ACHN (cell line): ENCODE measurements around the gene LINGO1.

Experiments used
- DNase-seq: peaks from one replicate; pipeline ENCODE4 v3.0.0-alpha.2; 2015
- in situ Hi-C: cut with HindIII; loops from 2 replicates; pipeline ENCODE4 v1.10.0; 2017; ENCODE audit warnings: low sequenced_read_pairs, low pct_ligation_motif_present, low pct_unique_long_range_greater_than_20kb

Gene LINGO1

DNA sequence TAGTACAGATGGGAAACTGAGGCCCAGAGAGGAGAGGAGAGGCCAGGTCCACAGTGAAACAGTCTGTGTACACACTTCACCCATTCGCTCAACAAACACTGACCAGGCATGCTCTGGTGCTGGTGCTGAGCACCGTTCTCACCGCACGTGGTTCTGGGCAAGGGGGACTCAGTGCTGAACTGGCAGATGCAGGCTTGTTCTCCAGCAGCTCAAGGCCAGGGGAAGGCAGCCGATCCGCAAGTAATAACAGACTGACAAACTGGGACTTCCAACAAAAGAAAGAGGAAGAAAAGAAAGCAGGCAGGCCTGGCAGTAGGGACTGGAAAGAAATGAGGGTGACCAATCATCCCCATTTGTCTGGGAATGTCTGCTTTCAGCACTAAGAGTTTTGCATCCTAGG, 25.6 kb upstream of the LINGO1 start:
- DNase-seq, result no peak
- in situ Hi-C loops, result no loop called here

DNA sequence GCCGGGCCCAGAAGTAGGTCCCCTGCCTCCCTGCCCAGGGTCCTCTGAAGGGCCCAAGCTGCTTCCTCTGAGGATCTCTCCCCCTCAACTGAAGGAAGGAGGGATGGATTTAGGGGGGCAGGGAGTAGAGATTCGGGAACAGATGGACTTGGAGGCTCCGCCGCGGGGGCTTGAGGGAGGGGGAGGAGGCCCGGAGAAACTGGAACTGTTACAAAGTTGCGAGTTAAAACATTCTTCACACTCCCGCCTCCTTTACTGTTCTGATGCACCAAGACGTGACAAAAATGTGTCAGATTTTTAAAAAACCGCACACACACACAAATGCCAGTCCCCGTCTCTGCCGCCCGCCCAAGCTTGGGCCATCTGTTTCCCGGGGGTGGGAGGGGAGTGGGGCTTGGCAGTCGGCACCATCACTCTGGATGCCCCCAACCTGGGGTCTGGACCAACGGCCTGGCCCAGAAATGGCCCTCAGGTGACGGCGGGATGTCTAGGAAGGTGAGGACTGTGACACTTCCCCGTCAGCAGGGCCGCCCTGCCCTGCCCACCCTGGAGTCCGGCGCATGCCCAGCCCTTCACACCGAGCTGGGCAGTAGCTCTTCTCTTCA, 25.0 kb upstream of the LINGO1 start:
- DNase-seq, result no peak
- in situ Hi-C loops, result no loop called here

DNA sequence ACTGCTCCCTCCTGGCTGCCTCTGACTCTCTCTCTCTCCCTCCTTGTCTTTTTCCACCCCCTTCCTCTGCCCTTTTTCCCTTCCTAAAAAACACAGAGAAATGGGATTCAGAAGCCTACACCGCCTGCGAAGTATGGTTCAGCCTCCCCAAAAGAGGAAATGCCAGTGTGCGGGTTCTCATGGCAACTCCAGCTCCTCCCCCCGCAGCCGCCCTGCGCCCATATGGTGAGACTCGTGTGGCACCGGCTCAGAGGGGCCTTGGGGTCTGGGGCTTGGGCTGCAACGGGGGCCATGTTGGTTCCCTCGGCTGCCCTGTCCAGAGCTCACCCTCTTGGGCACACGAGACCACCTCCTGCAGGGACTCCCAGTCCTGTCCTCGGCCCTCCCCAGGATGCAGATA, 23.6 kb upstream of the LINGO1 start:
- in situ Hi-C loops, result no loop called here
- no peak for DNase-seq

DNA sequence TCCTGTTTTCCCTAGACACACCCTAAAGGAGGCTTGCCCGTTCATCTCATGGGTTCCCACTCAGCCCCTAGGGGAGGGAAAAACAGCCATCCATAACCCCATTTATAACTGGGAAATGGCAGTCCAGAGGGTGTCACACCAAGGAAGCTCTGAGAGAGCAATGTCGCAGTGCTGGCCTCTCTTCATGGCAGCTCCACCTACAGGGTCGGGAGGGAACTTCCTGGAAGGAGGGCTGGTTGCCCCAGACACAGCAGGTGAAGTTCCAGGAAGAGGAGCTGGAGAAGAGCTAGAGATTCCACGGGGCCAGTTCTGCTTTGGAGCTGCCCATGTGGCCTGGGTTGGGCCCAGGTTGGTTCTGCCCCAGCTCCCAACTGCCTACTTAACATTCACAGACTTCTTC, 22.3 kb upstream of the LINGO1 start:
- in situ Hi-C loops, result no loop called here
- peak; percentile 15 for DNase-seq

DNA sequence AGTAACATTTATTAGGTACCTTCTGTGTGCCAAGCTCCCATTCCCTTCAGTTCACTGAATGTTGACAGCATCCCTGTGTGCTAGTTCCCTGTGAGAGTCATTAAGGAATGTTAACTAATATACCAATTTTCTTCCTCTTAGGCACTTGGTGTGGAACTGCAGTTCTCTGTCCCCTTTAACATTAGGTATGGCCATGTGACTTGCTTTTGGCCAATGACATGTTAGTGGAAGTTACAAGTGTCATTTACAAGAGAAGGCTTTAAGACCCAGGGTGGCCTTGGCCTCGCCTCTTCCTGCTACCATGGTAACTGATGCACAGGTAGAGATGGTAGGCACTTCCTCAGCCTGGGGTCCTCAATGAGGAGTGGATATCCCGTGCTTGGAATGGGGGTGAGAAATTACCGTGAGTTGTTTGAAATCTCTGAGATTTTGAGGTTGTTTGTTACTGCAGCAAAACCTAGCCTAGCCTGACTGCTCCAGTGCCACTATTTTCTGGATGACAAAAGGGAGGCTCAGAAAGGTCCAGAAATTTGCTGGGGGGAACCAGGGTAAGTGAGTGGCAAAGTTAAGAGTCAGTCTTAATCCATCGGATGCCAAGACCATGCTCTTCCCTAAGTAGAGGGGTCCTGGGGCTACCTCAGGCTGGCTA, 21.2 kb upstream of the LINGO1 start:
- in situ Hi-C loops, result no loop called here
- no peak for DNase-seq

DNA sequence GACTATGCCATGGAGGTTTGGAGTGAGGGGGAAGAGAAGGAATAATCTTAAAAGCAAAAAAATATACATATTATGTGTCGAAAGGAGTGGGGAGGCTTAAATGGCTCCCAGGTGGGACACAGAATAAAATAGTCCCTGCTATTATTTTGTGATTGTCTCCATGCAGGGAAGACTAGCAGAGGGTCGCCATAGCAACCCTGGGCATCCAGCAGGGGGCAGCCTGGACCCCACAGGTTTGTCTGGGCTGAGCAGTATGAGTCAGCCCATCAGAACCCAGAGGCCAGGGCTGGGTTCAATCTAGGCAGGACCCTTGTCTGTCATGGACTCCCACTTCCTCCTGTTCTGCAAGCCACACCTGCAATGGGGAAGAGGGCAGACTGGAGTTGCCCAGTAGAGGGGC, 17.6 kb upstream of the LINGO1 start:
- peak; percentile 27 for DNase-seq
- in situ Hi-C loops, result no loop called here

DNA sequence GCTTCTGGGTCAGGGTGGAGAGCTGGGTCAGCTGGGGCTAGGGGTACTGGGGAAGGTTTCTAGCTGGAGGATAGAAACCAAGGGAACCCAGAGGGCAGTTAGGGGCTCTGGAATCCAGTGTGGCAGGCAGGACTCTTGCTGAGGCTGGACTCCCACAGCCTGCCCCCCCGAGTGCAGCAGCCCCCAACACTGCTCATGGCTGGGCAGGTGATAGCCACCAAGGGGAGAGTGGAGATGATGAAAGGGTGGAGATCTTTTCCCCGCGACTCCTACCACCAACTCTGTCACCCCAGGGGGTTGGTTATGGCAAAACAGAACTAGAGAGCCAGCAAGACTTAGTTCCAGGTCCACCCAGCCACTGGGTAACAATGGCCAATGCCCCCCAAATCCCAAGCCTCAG, 16.9 kb upstream of the LINGO1 start:
- no peak for DNase-seq
- in situ Hi-C loops, result no loop called here

DNA sequence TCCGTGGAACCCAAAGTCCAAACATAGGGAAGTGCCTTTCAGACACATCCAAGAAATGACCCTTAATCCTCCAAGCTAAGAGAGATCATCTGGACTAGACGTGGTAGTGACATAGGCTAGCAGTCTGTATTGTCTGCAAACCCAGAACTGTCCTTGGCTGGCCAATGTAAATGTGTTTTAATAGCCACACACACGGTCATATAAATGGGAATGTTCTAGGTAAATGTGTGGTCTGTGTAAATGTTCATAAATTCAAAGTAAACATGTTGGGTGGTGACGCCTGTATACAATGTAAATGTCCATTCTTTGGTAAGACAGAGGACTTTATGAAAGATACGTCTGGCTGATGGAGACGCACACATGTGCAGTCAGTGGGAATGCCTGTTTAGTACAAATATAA, 16.3 kb upstream of the LINGO1 start:
- in situ Hi-C loops, result no loop called here
- no peak for DNase-seq

DNA sequence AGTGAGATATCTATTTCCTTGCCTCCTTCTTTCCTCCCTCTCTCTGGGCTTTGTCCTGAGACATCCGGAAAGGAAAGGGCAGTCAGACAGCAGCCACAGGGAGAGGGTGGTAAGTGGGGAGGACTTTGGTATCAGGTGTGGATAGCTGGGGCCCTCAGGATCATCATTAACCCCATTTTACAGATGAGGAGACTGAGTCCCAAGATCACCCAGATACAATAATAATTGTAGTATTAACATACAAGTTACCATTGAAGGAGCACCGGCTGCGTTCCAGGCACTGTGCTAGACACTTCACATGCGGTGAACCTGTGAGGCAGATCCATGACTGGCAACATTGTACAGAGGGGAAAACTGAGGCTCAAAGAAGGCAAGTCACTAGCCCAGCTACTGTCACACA, 15.2 kb upstream of the LINGO1 start:
- in situ Hi-C loops, result no loop called here
- DNase-seq, result no peak

DNA sequence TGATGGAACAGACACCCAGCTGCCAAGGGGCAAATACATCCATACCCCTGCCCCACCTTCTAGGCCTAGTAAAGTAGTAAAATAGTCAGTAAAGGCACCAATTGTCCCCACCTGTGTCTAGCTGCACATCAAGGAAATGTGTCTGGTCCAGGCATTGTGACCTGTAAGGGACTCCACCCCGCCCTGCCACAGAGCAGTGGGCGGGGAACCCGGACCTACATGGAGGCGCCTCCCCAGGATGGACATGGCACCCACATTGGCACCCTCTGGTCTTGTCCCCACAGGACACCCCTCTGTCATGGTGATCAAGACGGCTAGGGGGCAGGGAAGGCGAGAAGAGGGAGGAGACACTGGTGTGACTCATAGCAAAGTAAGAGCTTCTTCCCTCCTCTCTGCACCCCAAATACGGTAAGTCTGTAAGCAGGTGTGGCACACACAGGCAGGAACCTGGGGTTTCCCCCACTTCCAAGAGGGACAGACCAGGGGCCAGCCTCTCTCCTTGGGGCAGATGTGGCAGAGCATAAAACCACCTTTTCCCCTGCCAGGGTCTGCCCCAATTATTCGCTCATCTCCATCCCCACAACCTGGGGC, 13.5 kb upstream of the LINGO1 start:
- DNase-seq, result no peak
- in situ Hi-C loops, result no loop called here

DNA sequence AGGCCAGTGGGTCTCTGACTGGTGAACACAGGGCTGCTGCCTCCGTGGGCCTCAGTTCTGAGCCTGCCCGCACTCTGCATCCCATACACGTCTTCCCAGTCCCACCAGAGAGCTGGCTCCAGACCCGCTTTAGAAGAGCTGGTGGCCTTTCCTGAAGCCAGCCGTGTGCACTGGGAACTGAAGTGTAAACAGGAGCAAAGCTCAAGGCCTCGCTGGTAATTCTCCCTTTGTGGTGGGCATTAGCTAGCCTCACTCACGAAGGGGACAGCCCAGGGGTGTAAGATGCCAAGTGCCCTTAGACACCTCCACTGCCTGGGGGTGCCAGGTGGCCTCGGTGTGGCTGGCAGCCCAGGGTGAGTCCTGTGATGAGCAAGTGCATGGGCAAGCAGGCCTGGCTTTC, 12.9 kb upstream of the LINGO1 start:
- no peak for DNase-seq
- in situ Hi-C loops, result no loop called here

DNA sequence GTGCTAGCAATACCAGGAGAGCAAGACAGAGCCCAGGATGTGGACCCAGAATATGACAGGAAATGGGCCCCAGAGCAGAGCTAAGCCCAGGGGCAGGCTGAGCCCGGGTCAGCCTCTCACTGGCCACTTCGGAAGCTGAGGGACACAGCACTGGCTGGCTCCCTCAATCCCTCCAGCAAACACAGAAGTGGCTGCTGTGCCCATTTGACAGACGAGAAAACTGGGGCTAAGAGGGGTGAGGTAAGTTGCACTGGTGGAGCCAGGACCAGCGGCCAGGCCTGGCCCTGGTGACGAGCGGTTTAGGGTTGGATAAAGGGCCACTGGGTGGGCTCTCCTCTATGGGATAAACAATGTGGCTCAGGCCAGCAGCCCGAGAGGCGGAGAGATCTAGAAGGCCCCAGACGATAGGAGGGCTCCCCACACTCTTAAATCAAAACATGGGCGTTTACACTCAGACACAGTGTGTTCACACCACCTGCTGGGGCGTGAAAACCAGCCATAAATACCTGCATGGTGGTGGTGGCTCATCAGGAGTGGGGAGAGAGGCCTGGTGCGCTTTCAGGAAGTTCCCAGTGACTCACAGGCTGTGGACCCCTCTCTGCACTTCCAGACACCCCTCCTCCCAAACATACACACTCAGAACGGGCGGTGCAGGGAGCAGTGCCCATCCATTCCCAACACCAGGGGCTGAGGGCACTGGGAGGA, 12.0 kb upstream of the LINGO1 start:
- DNase-seq, result no peak
- in situ Hi-C loops, result no loop called here

DNA sequence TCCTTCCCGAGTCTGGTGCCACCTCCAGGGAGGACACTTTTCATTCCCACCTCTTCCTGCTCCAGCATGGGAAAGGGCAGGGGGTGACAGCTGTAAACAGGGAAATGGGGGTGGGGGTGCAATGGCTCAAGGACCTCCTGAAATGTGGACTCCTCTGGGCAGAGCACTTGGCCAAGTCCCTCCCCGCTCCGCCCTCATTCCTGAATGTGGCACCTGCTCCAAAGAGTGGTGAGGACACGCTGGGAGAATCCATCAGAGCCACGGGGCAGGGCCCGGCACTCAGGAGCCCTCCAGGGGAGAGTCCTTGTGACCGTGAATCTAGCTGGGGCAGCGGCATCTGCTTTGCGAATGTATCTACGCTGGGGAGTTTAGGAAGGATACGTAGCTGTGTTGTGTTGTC, 11.1 kb upstream of the LINGO1 start:
- no peak for DNase-seq
- in situ Hi-C loops, result no loop called here

DNA sequence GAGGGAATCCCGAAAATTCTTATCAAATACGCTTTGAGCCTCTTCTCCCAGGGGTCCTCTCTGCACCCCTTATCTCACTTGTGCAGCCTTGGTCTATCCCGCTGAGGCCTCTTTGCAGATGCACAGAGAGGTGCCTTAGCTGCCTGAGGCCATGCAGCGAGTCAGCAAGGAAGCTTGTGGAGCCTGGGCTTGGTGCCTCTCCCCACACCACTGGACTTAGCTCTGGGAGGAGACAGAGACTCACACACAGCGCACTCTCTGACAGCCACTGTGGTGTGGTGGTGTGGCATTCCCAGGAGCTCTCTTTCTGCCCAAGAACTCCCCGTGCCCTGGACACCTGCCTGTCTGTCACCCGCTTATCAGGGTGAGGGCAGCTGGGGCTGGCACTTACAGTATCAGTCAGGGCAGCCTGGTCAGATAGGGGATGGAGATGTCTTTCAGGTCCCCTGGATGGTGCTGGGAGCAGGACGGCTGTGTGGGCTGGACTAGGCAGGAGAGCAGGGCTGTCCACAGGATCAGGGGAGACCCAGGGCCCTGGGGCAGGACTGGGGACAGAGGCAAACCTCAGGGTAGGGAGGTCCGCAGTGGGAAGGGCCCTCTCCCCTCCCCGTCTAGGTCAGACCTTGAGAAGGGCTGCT, 10.2 kb upstream of the LINGO1 start:
- no peak for DNase-seq
- in situ Hi-C loops, result no loop called here

DNA sequence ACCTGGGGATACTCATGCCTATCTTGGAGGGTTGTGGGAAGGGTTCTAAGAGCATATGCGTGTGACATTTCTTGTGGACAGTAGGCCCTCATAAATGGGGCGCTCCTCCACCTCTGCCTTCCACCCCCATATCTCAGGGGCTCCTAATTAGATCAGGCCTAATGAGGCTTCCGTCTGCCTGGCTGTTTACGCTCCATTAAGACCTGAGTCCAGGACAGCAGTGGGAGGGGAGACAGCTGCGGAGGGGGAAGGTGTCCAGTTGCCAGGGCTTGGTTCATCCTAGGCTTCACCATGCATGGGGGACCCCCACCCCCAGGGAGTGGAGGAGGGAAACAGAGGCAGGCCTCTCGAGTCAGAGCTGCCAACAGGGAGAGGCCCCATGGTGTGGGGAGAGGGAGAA, 9.3 kb upstream of the LINGO1 start:
- in situ Hi-C loops, result no loop called here
- DNase-seq, result no peak

DNA sequence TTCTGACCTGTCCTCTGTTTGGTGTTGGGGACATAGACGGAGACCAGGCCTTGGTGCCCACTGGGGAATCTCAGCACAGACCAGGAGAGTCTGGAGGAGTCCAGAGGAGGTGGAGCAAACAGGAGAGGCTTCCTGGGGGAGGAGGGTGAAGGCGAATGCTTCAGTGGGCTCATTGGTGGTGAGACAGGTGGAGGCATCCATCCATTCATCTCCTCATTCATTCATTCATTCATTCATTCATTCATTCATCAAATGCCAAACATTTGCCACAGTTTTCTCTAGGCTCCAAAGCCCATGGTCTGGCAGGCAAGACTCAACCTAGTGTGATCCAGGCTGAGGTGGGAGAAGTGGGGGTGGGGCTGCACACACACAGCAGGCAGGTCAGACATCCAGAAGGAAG, 7.9 kb upstream of the LINGO1 start:
- in situ Hi-C loops, result no loop called here
- no peak for DNase-seq

DNA sequence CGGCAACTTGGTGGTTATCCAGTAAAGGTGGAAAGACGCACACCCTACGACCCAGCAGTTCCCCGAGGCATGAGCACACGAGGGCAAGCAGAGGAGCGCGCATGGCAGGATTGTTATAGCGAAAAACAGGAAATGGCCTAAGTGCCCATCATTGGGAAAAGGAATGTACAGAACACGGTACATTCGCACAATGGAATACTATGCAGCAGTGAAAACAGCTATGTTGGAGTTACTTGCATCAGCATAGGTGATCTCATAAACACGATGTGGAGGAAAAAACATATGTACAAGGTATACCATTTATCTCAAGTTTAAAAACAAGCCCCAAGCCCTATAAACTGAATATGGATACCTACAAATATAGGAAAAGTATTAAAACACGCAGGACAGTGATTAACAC, 6.7 kb upstream of the LINGO1 start:
- in situ Hi-C loops, result no loop called here

DNA sequence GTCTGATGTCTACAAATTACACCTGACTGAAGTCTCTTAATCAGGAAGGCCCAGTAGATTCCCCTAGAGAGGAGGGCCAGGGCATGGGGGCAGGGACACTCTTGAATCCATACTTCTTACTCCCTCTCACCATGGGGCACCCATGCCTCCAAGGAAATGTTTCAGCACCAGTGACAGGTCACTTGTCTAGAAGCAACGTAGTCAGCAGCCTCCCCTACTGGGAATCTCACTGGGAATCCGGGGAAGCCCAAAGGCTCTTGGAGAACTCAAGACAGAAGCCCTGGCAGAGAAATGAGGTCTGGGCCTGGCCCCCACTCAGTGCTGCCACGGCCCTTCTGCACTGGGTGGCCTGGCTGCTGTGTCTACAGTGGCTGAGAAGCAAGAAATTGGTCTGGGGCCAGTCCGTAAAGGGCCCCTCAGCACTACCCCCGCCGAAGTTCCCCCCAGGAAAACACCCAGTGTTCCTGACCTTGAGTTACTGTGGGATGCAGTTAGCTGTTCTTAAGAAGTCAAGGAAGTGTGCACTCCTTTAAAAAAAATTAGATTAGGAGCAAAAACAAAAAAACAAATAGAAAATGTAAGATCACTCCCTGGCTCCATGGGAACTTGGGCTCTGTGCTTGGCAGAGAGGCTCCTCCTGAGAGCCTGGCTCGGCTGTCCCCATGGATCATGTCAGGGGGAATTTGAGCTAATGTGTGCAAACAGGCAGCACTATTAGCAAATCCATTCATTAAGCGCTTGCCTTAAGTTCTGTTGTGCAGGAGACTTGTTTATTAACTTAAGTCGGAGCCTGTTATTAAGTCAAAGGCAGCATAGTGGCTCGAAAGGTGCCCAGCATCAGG, 5.4 kb upstream of the LINGO1 start:
- DNase-seq, result no peak
- in situ Hi-C loops, result no loop called here

More for the DNA sequence above, 6.7 kb upstream of the LINGO1 start:
- DNase-seq, result no peak

DNA sequence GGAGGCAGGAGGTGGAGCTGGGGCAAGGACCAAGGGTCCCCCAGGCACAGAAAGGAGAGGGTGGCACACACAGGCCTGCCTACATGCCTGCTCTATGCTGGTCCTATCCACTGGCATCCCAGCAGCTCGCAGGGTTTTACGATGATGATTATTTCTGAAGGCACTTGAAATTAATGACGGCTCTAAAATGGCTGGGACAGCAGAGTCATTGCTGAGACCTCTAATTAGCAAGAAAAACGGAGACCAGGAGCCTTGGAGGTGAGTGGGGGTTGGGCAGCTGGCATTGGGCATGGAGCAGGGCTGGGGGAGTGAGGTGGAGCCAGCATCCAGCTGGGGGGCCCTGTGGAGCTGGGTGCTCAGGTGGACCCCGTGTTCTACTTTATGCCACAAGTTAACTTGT, 3.5 kb upstream of the LINGO1 start:
- DNase-seq, result no peak
- in situ Hi-C loops, result no loop called here
